H9 (cell line): Measurements from ENCODE around the gene TGFBR3L. TPM values are rescaled to one million over a fixed set of nuclear protein-coding genes. Genes with fewer than 3 reads are reported as not detected.

Experiments used
- DNase-seq: peaks from one replicate; pipeline ENCODE4 v3.0.0-alpha.2; 2017
- H2AFZ ChIP-seq: one replicate; pipeline ENCODE4 v1.6.1; 2013; ENCODE audit warnings: mild to moderate bottlenecking, low read length, control low read depth, moderate library complexity
- H2AK5ac ChIP-seq: 2 replicates; pipeline ENCODE4 v1.6.1; 2013; ENCODE audit warnings: low read length, control low read depth, mixed read lengths; ENCODE audit not compliant: insufficient read length
- H2BK120ac ChIP-seq: one replicate; pipeline ENCODE4 v1.6.1; 2013; ENCODE audit warnings: low read depth, mild to moderate bottlenecking, low read length, control low read depth, inconsistent platforms; ENCODE audit not compliant: poor library complexity, severe bottlenecking
- H2BK12ac ChIP-seq: 2 replicates; pipeline ENCODE4 v1.6.1; 2013; ENCODE audit warnings: low read length, control low read depth, mixed read lengths, low read depth; ENCODE audit not compliant: insufficient read length
- H2BK15ac ChIP-seq: 2 replicates; pipeline ENCODE4 v1.6.1; 2013; ENCODE audit warnings: low read depth, low read length, control low read depth
- H2BK20ac ChIP-seq: one replicate; pipeline ENCODE4 v1.6.1; 2013; ENCODE audit warnings: low read depth, mild to moderate bottlenecking, low read length, control low read depth, inconsistent platforms; ENCODE audit not compliant: poor library complexity, severe bottlenecking
- H2BK5ac ChIP-seq: 2 replicates; pipeline ENCODE4 v1.6.1; 2013; ENCODE audit warnings: low read length, control low read depth, mixed read lengths; ENCODE audit not compliant: insufficient read length
- H3K14ac ChIP-seq: 2 replicates; pipeline ENCODE4 v1.6.1; 2013; ENCODE audit warnings: low read length, control low read depth; ENCODE audit not compliant: insufficient read depth
- H3K18ac ChIP-seq: 2 replicates; pipeline ENCODE4 v1.6.1; 2013; ENCODE audit warnings: low read depth, mild to moderate bottlenecking, mixed read lengths, low read length, control low read depth; ENCODE audit not compliant: insufficient read length
- H3K23ac ChIP-seq: 2 replicates; pipeline ENCODE4 v1.6.1; 2013; ENCODE audit warnings: low read length, control low read depth, mixed read lengths, low read depth; ENCODE audit not compliant: insufficient read length
- H3K23me2 ChIP-seq: 2 replicates; pipeline ENCODE4 v1.6.1; 2013; ENCODE audit warnings: low read depth, mild to moderate bottlenecking, mixed read lengths, low read length, control low read depth; ENCODE audit not compliant: insufficient read length, poor library complexity, severe bottlenecking
- H3K27ac ChIP-seq: 2 replicates; pipeline ENCODE4 v1.5.1; 2013; ENCODE audit warnings: low read length, control low read depth, mixed read lengths, low read depth; ENCODE audit not compliant: insufficient read length
- H3K27me3 ChIP-seq: 2 replicates; pipeline ENCODE4 v1.6.1; 2013; ENCODE audit warnings: low read length, control low read depth, inconsistent platforms; ENCODE audit not compliant: insufficient read depth
- H3K4ac ChIP-seq: 2 replicates; pipeline ENCODE4 v1.6.1; 2013; ENCODE audit warnings: low read depth, mild to moderate bottlenecking, control low read depth, inconsistent platforms, low read length, moderate library complexity
- H3K4me1 ChIP-seq: 2 replicates; pipeline ENCODE4 v1.6.1; 2013; ENCODE audit warnings: low read length, control low read depth, inconsistent platforms; ENCODE audit not compliant: insufficient read depth
- H3K4me2 ChIP-seq: 2 replicates; pipeline ENCODE4 v1.6.1; 2013; ENCODE audit warnings: low read length, control low read depth, mixed read lengths; ENCODE audit not compliant: insufficient read length, insufficient read depth
- H3K56ac ChIP-seq: 2 replicates; pipeline ENCODE4 v1.6.1; 2013; ENCODE audit warnings: low read depth, mild to moderate bottlenecking, mixed read lengths, low read length, control low read depth; ENCODE audit not compliant: insufficient read length
- H3K79me1 ChIP-seq: 2 replicates; pipeline ENCODE4 v1.6.1; 2013; ENCODE audit warnings: low read depth, mild to moderate bottlenecking, moderate library complexity, low read length, control low read depth, inconsistent platforms; ENCODE audit not compliant: insufficient read depth, poor library complexity, severe bottlenecking
- H3K79me2 ChIP-seq: 2 replicates; pipeline ENCODE4 v1.6.1; 2013; ENCODE audit warnings: low read length, control low read depth, inconsistent platforms; ENCODE audit not compliant: insufficient read depth
- H3K9ac ChIP-seq: 2 replicates; pipeline ENCODE4 v1.6.1; 2013; ENCODE audit warnings: low read length, control low read depth, mixed read lengths; ENCODE audit not compliant: insufficient read length; ENCODE audit errors: extremely low read depth
- H3K9me3 ChIP-seq: one replicate; pipeline ENCODE4 v1.6.1; 2013; ENCODE audit warnings: low read depth, low read length, inconsistent platforms; ENCODE audit not compliant: control insufficient read depth
- H3T11ph ChIP-seq: one replicate; pipeline ENCODE4 v1.6.1; 2013; ENCODE audit warnings: mild to moderate bottlenecking, low read length, control low read depth, inconsistent platforms
- H4K20me1 ChIP-seq: one replicate; pipeline ENCODE4 v1.6.1; 2013; ENCODE audit not compliant: control insufficient read depth, insufficient read length, insufficient read depth
- H4K5ac ChIP-seq: 2 replicates; pipeline ENCODE4 v1.6.1; 2013; ENCODE audit warnings: low read depth, mild to moderate bottlenecking, mixed read lengths, low read length, control low read depth; ENCODE audit not compliant: insufficient read length
- H4K8ac ChIP-seq: replicated peaks from 2 replicates; pipeline ENCODE4 v1.6.1; 2013; ENCODE audit warnings: low read length, control low read depth, mixed read lengths, low read depth; ENCODE audit not compliant: insufficient read length
- H4K91ac ChIP-seq: 2 replicates; pipeline ENCODE4 v1.6.1; 2013; ENCODE audit warnings: low read depth, mild to moderate bottlenecking, moderate library complexity, mixed read lengths, low read length, control low read depth; ENCODE audit not compliant: insufficient read length
- H3K27ac Mint-ChIP-seq, 3 experiments: 2 replicates in 2 of 3; 3 replicates in 1 of 3; pipeline ENCODE4 v1.8.0; 2020 to 2021; ENCODE audit warnings: mixed read lengths in 3 of 3, mild to moderate bottlenecking in 1 of 3, moderate library complexity in 1 of 3
- H3K27me3 Mint-ChIP-seq: 2 replicates; pipeline ENCODE4 v1.8.0; 2021; ENCODE audit warnings: low read depth, mild to moderate bottlenecking, moderate library complexity, mixed read lengths
- H3K36me3 Mint-ChIP-seq, 3 experiments: 2 replicates in 2 of 3; 3 replicates in 1 of 3; pipeline ENCODE4 v1.8.0; 2020 to 2021; ENCODE audit warnings: low read depth in 3 of 3, mixed read lengths in 3 of 3; ENCODE audit not compliant: insufficient read depth in 1 of 3
- H3K4me1 Mint-ChIP-seq, 2 experiments: 2 replicates each; pipeline ENCODE4 v1.8.0; 2020; ENCODE audit warnings: mixed read lengths in 2 of 2
- H3K4me3 Mint-ChIP-seq, 2 experiments: 2 replicates in 1 of 2; 3 replicates in 1 of 2; pipeline ENCODE4 v1.8.0; 2020 to 2021; ENCODE audit warnings: mild to moderate bottlenecking in 2 of 2, mixed read lengths in 2 of 2, moderate library complexity in 1 of 2
- H3K9me3 Mint-ChIP-seq, 2 experiments: 2 replicates in 1 of 2; 3 replicates in 1 of 2; pipeline ENCODE4 v1.8.0; 2020; ENCODE audit warnings: mild to moderate bottlenecking in 2 of 2, mixed read lengths in 2 of 2, moderate library complexity in 1 of 2
- CTCF ChIP-seq: fragments of 200-600 bp; sonication (generic); conservative IDR thresholded peaks from 3 replicates; pipeline ENCODE4 v1.8.0; 2021; ENCODE audit warnings: antibody characterized with exemption, mild to moderate bottlenecking
- WGBS: extraction: QIAGEN DNeasy Blood & Tissue Kit; methylation state at CpG from one replicate; pipeline ENCODE4 v1.1.7; 2013; ENCODE audit warnings: missing lambda C conversion rate, low lambda C conversion rate, mixed read lengths; ENCODE audit not compliant: insufficient read length; ENCODE audit errors: extremely low coverage; 5-methylcytosine and 5-hydroxymethylcytosine counted together
- total RNA-seq: library from RNA; stranded (reverse); gene quantifications from 2 replicates; pipeline ENCODE4 v1.2.1, GENCODE V29; 2021

Gene TGFBR3L
- total RNA-seq, 1 experiment from 2014 or later: 5.5 TPM

DNA sequence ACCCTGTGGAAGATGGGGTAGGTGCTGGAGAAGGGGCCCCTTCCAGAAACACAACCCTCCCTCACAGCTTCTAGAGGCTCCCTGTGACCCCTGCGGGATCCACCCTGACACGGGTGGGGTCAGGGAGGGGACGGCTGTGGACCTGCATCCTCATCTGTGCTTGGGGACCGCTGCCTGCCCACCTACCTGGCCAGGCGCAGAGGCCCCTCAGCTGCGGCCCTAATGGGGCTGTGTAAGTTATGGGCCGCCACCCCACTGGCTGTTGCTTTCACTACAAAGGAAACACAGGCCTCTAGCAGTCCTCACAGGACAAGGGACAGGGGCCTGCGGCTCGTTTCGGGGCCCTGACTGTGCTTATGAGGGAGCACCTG lies 18.3 kb downstream of the TGFBR3L start:
- Histone ChIP-seq H2AK5ac (no peak overlapping the region), H3K9me3 (no peaks in the 10 kb centered on the region), H3T11ph (no peak overlapping the region), H3K79me1 (no peaks in the 10 kb centered on the region), H3K9ac (no peak overlapping the region), H3K14ac (no peak overlapping the region), H2BK120ac (no peak overlapping the region), H3K23me2 (no peaks in the 10 kb centered on the region), H3K4ac (no peak overlapping the region), H2AFZ (no peak overlapping the region), H3K23ac (no peak overlapping the region), H3K4me1 (no peaks in the 10 kb centered on the region), H3K4me2 (no peak overlapping the region), H3K27ac (no peak overlapping the region), H4K91ac (no peak overlapping the region), H2BK15ac (no peak overlapping the region), H4K5ac (no peak overlapping the region), H3K79me2 (no peaks in the 10 kb centered on the region), H3K27me3 (no peaks in the 10 kb centered on the region), H4K8ac (no peak overlapping the region), H3K18ac (no peak overlapping the region), H3K56ac (no peak overlapping the region), H2BK5ac (no peak overlapping the region), H2BK12ac (no peak overlapping the region), H2BK20ac (no peak overlapping the region), H4K20me1 (no peaks in the 10 kb centered on the region)
- DNase-seq: no peak
- Mint-ChIP-seq H3K27me3 (no peaks in the 10 kb centered on the region), H3K36me3 (peaks cover 27 to 81% (median 60%) of the 10 kb centered on the region in 3 experiments; a peak in 6 of 7 replicates), H3K27ac (peak overlapping the region in 1 of 3 experiments; percentile 70; a peak in 1 of 7 replicates), H3K9me3 (no peaks in the 10 kb centered on the region), H3K4me1 (peaks cover 0 to 4% of the 10 kb centered on the region in 2 experiments; a peak in 1 of 4 replicates), H3K4me3 (no peak overlapping the region)
- no peak for TF ChIP-seq CTCF
- WGBS: no CpG with 5 or more reads among the region's 10 CpGs
